NB4 (cell line): Measurements from ENCODE around the gene LRIG1.

Source experiments
- CTCF ChIP-seq: IDR thresholded peaks from one replicate; pipeline ENCODE4 v1.5.1; 2012; ENCODE audit warnings: low read depth, low read length
- MYC ChIP-seq: IDR thresholded peaks from 2 replicates; pipeline ENCODE4 v1.6.1; 2011; ENCODE audit warnings: low read depth, low read length
- POLR2A ChIP-seq: IDR thresholded peaks from 2 replicates; pipeline ENCODE4 v1.6.1; 2011; ENCODE audit warnings: mild to moderate bottlenecking; ENCODE audit not compliant: insufficient read length; ENCODE audit errors: extremely low read depth

GRCh38 chr3:66479532-66479947, 21.3 kb downstream of the LRIG1 start:
- TF ChIP-seq POLR2A (no peak), CTCF (no peak), MYC (no peak)
